Keratinocyte (primary cell): ENCODE data around the gene SLC6A19. TPM values are rescaled to one million over a fixed set of nuclear protein-coding genes. Genes with fewer than 3 reads are reported as not detected.
"Not testable (repeated sequence)": the region's sequence is repeated elsewhere in the genome, so short reads cannot be mapped to it uniquely, and the experiment has no call there.

ENCODE experiments used
- DNase-seq: peaks from one replicate; pipeline ENCODE4 v3.0.0-alpha.2; 2011; ENCODE audit warnings: low read depth, missing footprints, low spot score
- FAIRE-seq: peaks from 2 replicates; lab custom pipeline; 2011; peaks lifted over from hg19 to GRCh38; lab: Jason Lieb, UNC
- H2AFZ ChIP-seq: 2 replicates; pipeline ENCODE4 v1.6.0; 2012; ENCODE audit warnings: low read length, control low read depth, inconsistent platforms; ENCODE audit not compliant: control insufficient read depth
- H3K27ac ChIP-seq: 2 replicates; pipeline ENCODE4 v1.5.1; 2011; ENCODE audit warnings: low read length; ENCODE audit not compliant: control insufficient read depth, insufficient read depth
- H3K27me3 ChIP-seq: 3 replicates; pipeline ENCODE4 v1.6.0; 2011; ENCODE audit warnings: low read length; ENCODE audit not compliant: control insufficient read depth, insufficient read depth; ENCODE audit errors: extremely low read depth
- H3K36me3 ChIP-seq, 2 experiments: 2 replicates in 1 of 2; 3 replicates in 1 of 2; pipeline ENCODE4 v1.5.1; 2011; ENCODE audit warnings: low read length in 2 of 2, mild to moderate bottlenecking in 1 of 2; ENCODE audit not compliant: control insufficient read depth in 2 of 2, insufficient read depth in 2 of 2; ENCODE audit errors: extremely low read depth in 1 of 2
- H3K4me1 ChIP-seq: 3 replicates; pipeline ENCODE4 v1.5.1; 2011; ENCODE audit warnings: low read length; ENCODE audit not compliant: control insufficient read depth, insufficient read depth; ENCODE audit errors: extremely low read depth
- H3K4me2 ChIP-seq: 3 replicates; pipeline ENCODE4 v1.6.0; 2011; ENCODE audit warnings: low read depth, low read length; ENCODE audit not compliant: control insufficient read depth, insufficient read depth; ENCODE audit errors: extremely low read depth
- H3K4me3 ChIP-seq, 3 experiments: fragments of 200-600 bp in 1 of 3; sonication (generic) in 1 of 3; 2 replicates in 2 of 3; 3 replicates in 1 of 3; pipeline ENCODE4 v1.5.1; 2011 to 2016; ENCODE audit warnings: low read length in 3 of 3, mild to moderate bottlenecking in 3 of 3, control low read depth in 2 of 3, inconsistent platforms in 1 of 3, low read depth in 1 of 3, mixed read lengths in 1 of 3, mixed run types in 1 of 3, moderate library complexity in 1 of 3; ENCODE audit not compliant: control insufficient read depth in 2 of 3, insufficient read depth in 2 of 3; ENCODE audit errors: extremely low read depth in 1 of 3
- H3K79me2 ChIP-seq: 2 replicates; pipeline ENCODE4 v1.6.0; 2012; ENCODE audit warnings: low read length; ENCODE audit not compliant: control insufficient read depth, insufficient read depth
- H3K9ac ChIP-seq: 3 replicates; pipeline ENCODE4 v1.6.0; 2011; ENCODE audit warnings: low read length; ENCODE audit not compliant: control insufficient read depth, insufficient read depth; ENCODE audit errors: extremely low read depth
- H3K9me1 ChIP-seq: 3 replicates; pipeline ENCODE4 v1.6.0; 2011; ENCODE audit warnings: low read length; ENCODE audit not compliant: control insufficient read depth, insufficient read depth; ENCODE audit errors: extremely low read depth
- H3K9me3 ChIP-seq: 2 replicates; pipeline ENCODE4 v1.5.1; 2012; ENCODE audit warnings: low read depth, low read length; ENCODE audit not compliant: control insufficient read depth
- H4K20me1 ChIP-seq: 3 replicates; pipeline ENCODE4 v1.6.0; 2011; ENCODE audit warnings: low read length; ENCODE audit not compliant: control insufficient read depth, insufficient read depth; ENCODE audit errors: extremely low read depth
- EZH2 ChIP-seq: IDR thresholded peaks from one replicate; pipeline ENCODE4 v1.6.1; 2012; ENCODE audit warnings: inconsistent platforms, mild to moderate bottlenecking, low read length, moderate library complexity
- dilution Hi-C: fragments of 300-500 bp; cut with MboI; formaldehyde crosslinking; loops from one replicate; pipeline ENCODE4 v1.7.0; 2020; ENCODE audit warnings: low sequenced_read_pairs; ENCODE audit not compliant: extremely low pct_ligation_motif_present
- polyA plus RNA-seq, 5 experiments: library from polyadenylated mRNA; depleted of rRNA in 3 of 5; stranded (reverse) in 3 of 5; stranded (forward) in 1 of 5; unstranded in 1 of 5; fragments of >200 nt; gene quantifications; 1 replicate in 1 of 5; 2 replicates in 3 of 5; 3 replicates in 1 of 5; pipeline versions ENCODE4 v1.2.1 to v1.2.3, GENCODE V29; 2011 to 2012; ENCODE audit warnings: missing spikeins in 2 of 5, low read depth in 1 of 5, low replicate concordance in 1 of 5
- TF ChIP-seq, protein P1 (sequence below), 3 experiments: IDR thresholded peaks in 1 of 3; conservative IDR thresholded peaks in 1 of 3; optimal IDR thresholded peaks in 1 of 3; 2 replicates in 2 of 3; 3 replicates in 1 of 3; pipeline versions ENCODE3 to v1.5.1; 2011; ENCODE audit warnings: low read length in 3 of 3, mild to moderate bottlenecking in 3 of 3, moderate library complexity in 2 of 3, control low read depth in 1 of 3, inconsistent platforms in 1 of 3; ENCODE audit not compliant: insufficient read depth in 2 of 3; ENCODE audit errors: extremely low read depth in 1 of 3

SLC6A19 gene
- polyA plus RNA-seq, 1 donor (not counting 4 experiments of a cell fraction or from before 2014, with no cell fraction given) = not detected

DNA sequence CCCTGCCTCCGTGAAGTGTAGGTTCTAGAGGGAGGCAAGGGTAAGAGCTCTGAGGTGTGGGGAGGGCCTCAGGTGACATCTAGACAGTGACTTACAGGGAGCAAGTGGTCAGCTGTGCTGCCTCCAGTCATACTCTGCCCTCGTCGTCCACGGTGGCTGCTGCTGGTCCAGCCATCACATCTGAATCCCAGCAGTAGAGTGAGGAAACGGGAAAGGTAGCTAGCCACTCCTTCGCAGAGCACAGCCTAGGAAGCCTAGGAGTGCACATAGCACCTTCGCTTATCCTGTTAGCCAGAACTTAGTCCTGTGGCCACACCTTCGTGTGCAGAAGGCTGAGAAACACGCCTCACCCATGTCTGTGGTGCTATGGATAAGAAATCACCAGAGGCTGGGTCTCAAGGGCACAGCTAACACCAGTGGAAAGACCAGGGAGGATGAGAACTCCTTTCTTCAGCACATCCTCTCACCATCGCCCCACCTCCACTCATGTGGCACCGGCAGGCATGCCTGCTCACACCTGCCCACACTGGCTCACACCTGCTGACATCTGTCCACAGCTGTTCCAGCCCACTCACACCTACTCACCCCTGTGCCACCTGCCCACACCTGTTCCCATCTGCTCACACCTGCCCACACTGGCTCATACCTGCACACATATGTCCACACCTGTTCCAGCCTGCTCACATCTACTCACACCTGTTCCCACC is 44.5 kb upstream of the SLC6A19 start:
- DNase-seq (no peak), FAIRE-seq (no peak)
- no peak overlapping the region for H3K4me2 ChIP-seq
- H4K20me1 ChIP-seq = no peaks in the 10 kb centered on the region
- H3K9me3 ChIP-seq = peaks cover 21% of the 10 kb centered on the region
- H3K9ac ChIP-seq = no peak overlapping the region
- no peaks in the 10 kb centered on the region for H3K36me3 ChIP-seq
- H3K27ac ChIP-seq = no peak overlapping the region
- no peaks in the 10 kb centered on the region for H3K79me2 ChIP-seq
- dilution Hi-C loops = no loop called here
- TF ChIP-seq, protein P1, sequence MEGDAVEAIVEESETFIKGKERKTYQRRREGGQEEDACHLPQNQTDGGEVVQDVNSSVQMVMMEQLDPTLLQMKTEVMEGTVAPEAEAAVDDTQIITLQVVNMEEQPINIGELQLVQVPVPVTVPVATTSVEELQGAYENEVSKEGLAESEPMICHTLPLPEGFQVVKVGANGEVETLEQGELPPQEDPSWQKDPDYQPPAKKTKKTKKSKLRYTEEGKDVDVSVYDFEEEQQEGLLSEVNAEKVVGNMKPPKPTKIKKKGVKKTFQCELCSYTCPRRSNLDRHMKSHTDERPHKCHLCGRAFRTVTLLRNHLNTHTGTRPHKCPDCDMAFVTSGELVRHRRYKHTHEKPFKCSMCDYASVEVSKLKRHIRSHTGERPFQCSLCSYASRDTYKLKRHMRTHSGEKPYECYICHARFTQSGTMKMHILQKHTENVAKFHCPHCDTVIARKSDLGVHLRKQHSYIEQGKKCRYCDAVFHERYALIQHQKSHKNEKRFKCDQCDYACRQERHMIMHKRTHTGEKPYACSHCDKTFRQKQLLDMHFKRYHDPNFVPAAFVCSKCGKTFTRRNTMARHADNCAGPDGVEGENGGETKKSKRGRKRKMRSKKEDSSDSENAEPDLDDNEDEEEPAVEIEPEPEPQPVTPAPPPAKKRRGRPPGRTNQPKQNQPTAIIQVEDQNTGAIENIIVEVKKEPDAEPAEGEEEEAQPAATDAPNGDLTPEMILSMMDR (optimal IDR thresholded peaks at IDR 0.05 in 1 of 3, IDR thresholded peaks at IDR 0.05 in 1 of 3, conservative IDR thresholded peaks at IDR 0.05 in 1 of 3; ENCODE audit: extremely low read depth in 1 of 3, insufficient read depth in 2 of 3, low read length in 3 of 3) = no peak
- TF ChIP-seq EZH2 = peak; percentile 5
- H3K4me3 ChIP-seq = no peak overlapping the region
- H3K4me1 ChIP-seq = peaks cover 8% of the 10 kb centered on the region
- H3K27me3 ChIP-seq = peaks cover 46% of the 10 kb centered on the region
- no peaks in the 10 kb centered on the region for H3K9me1 ChIP-seq
- no peak overlapping the region for H2AFZ ChIP-seq

GRCh38 chr5:1157461-1157986 is 43.9 kb upstream of the SLC6A19 start:
- H3K4me3 ChIP-seq, H3K79me2 ChIP-seq, DNase-seq, H3K9ac ChIP-seq, H3K9me1 ChIP-seq, H3K36me3 ChIP-seq, FAIRE-seq, H4K20me1 ChIP-seq, H2AFZ ChIP-seq, H3K4me2 ChIP-seq, dilution Hi-C loops, H3K27ac ChIP-seq: not testable (repeated sequence)
- Histone ChIP-seq H3K9me3 (peaks cover 21% of the 10 kb centered on the region), H3K27me3 (peaks cover 41% of the 10 kb centered on the region), H3K4me1 (peaks cover 10% of the 10 kb centered on the region)
